Lung (tissue), 12 donors: ENCODE data around the gene OR52N2. TPM values are rescaled to one million over a fixed set of nuclear protein-coding genes. Genes with fewer than 3 reads are reported as not detected.

Experiments
- ATAC-seq: fragments of 200-7000 bp; cut with Tn5 transposase; one replicate; pipeline ENCODE4 v1.9.1; 2020; ENCODE audit warnings: moderate number of reproducible peaks; ENCODE audit not compliant: insufficient read depth, low FRiP score
- DNase-seq, 3 donors: peaks; one replicate each; pipeline ENCODE4 v3.0.0-alpha.2; 2013 to 2017
- H3K27ac ChIP-seq, 2 donors: one replicate each; pipeline ENCODE4 v1.5.1; 2013; ENCODE audit warnings: mild to moderate bottlenecking in 2 of 2, moderate library complexity in 2 of 2, control low read depth in 1 of 2, inconsistent platforms in 1 of 2, low read depth in 1 of 2, low read length in 1 of 2
- H3K27me3 ChIP-seq, 3 donors: one replicate each; pipeline ENCODE4 v1.5.1; 2013; ENCODE audit warnings: low read length in 2 of 3; ENCODE audit not compliant: control insufficient read depth in 3 of 3, insufficient read depth in 3 of 3
- H3K36me3 ChIP-seq, 4 donors: one replicate each; pipeline ENCODE4 v1.5.1; 2013; ENCODE audit warnings: low read length in 4 of 4, mild to moderate bottlenecking in 1 of 4, moderate library complexity in 1 of 4; ENCODE audit not compliant: control insufficient read depth in 4 of 4, insufficient read depth in 4 of 4
- H3K4me1 ChIP-seq, 5 donors: one replicate each; pipeline ENCODE4 v1.5.1; 2013; ENCODE audit warnings: low read length in 5 of 5, mild to moderate bottlenecking in 2 of 5, moderate library complexity in 1 of 5; ENCODE audit not compliant: control insufficient read depth in 5 of 5, insufficient read depth in 5 of 5
- H3K4me3 ChIP-seq: one replicate; pipeline ENCODE4 v1.5.1; 2013; ENCODE audit warnings: mild to moderate bottlenecking, control low read depth, moderate library complexity
- H3K9ac ChIP-seq, 2 donors: one replicate each; pipeline ENCODE4 v1.5.1; 2013; ENCODE audit warnings: low read length in 2 of 2, control low read depth in 1 of 2; ENCODE audit not compliant: insufficient read depth in 1 of 2
- H3K9me3 ChIP-seq, 4 donors: one replicate each; pipeline ENCODE4 v1.5.1; 2013; ENCODE audit warnings: low read length in 3 of 4, mild to moderate bottlenecking in 1 of 4, moderate library complexity in 1 of 4; ENCODE audit not compliant: control insufficient read depth in 4 of 4, insufficient read depth in 3 of 4
- CTCF ChIP-seq: IDR thresholded peaks from 2 replicates; pipeline ENCODE4 v1.5.1; 2012; ENCODE audit warnings: mild to moderate bottlenecking; ENCODE audit errors: control extremely low read depth, extremely low read depth
- WGBS, 2 donors: extraction: QIAGEN DNeasy Blood & Tissue Kit; methylation state at CpG; one replicate each; pipeline ENCODE4 v1.1.7; 2013; 5-methylcytosine and 5-hydroxymethylcytosine counted together
- polyA plus RNA-seq, 2 donors: library from polyadenylated mRNA; stranded (reverse); fragments of 200-250 nt; gene quantifications; one replicate each; pipeline ENCODE4 v1.2.1, GENCODE V29; 2013
- total RNA-seq, 2 donors: library from RNA; depleted of rRNA in 1 of 2; stranded (reverse); fragments of >200 nt in 1 of 2; gene quantifications; one replicate each; pipeline ENCODE4 v1.2.1, GENCODE V29; 2014 to 2021
- donor health status: control.
- donor health status: control.
- donor health status: Bipolar disorder and iron deficiency.
- donor health status: healthy.
- donor health status: DM: yes; HTN: yes; CAD: no.

The OR52N2 gene
- total and polyA plus RNA-seq, 4 donors, result 0.06 TPM; not detected in 3

DNA sequence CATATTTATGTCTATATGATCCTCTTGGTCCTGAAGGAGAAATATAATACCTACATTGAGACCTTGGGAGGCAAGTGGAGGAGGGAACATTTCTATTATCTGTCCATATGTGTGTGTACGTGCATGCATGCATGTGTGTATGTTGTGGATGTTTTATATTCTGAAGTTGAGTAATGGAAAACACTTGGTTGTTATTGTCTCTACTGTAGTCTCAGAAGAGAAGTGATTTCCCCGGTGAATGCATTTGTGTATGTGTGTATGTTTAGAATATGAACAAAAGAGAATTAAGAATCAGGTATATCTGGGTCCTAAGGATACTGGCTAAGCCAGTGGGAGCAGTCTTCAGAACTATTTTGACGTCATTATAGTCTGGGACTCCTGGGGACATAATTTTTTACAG, 17.6 kb upstream of the OR52N2 start, which contains the start of gene OR52N1:
TSS of gene OR52N1 (minus strand) at position 101 of the 400 bp plus-strand sequence. CDS start 2,449 bp downstream, outside the sequence.
- H3K27ac ChIP-seq, result no peak within 1 kb of the TSS
- H3K36me3 ChIP-seq, result no peaks in the 10 kb centered on the region
- no peak within 1 kb of the TSS for H3K9ac ChIP-seq
- no peaks in the 10 kb centered on the region for H3K27me3 ChIP-seq
- TF ChIP-seq CTCF, result no peak
- no peaks in the 10 kb centered on the region for H3K4me1 ChIP-seq
- ATAC-seq (no peak), DNase-seq (no peak)
- no peak within 1 kb of the TSS for H3K4me3 ChIP-seq
- 79 to 94% methylated on average over 3 of the region's 3 CpGs for WGBS, 2 donors
- no peaks in the 10 kb centered on the region for H3K9me3 ChIP-seq

GRCh38 chr11:5796541-5796940, 12.2 kb upstream of the OR52N2 start:
- 91 to 92% methylated on average over 6 of the region's 6 CpGs for WGBS, 2 donors
- ATAC-seq, result no peak
- H3K4me1 ChIP-seq, result no peaks in the 10 kb centered on the region

DNA sequence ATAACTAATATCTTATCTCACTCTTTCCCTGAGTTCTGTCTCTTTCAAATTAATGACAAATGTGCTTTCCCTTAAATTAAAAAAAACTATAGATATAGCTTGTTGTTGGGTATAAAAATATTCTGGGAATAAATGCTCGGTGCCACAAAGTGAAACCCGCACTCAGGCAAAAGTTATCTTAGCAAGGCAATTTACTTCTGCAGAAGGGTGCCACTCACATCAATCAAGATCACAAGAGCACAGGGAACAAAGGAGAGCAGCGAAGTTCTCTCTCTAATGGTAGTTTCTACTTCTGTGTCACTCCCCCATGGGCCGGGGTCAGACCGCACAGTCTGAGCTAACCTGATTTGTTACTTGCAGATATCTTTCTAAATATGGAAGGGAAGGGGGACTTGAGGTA, 4.7 kb upstream of the OR52N2 start:
- Histone ChIP-seq H3K27me3 (no peaks in the 10 kb centered on the region), H3K4me3 (no peak overlapping the region), H3K36me3 (no peaks in the 10 kb centered on the region), H3K27ac (no peak overlapping the region), H3K4me1 (peaks cover 0 to 4% (median 0%) of the 10 kb centered on the region in 5 donors), H3K9me3 (peaks cover 0 to 4% (median 0%) of the 10 kb centered on the region in 4 donors), H3K9ac (no peak overlapping the region)
- no peak for TF ChIP-seq CTCF
- DNase-seq (no peak), ATAC-seq (no peak)
- 85 to 96% methylated on average over 5 of the region's 5 CpGs for WGBS, 2 donors

More at GRCh38 chr11:5796541-5796940, 12.2 kb upstream of the OR52N2 start:
- H3K27ac ChIP-seq, result no peak overlapping the region
- no peaks in the 10 kb centered on the region for H3K9me3 ChIP-seq
- H3K9ac ChIP-seq, result no peak overlapping the region
- TF ChIP-seq CTCF, result no peak
- H3K27me3 ChIP-seq, result no peaks in the 10 kb centered on the region
- H3K4me3 ChIP-seq, result no peak overlapping the region
- H3K36me3 ChIP-seq, result no peaks in the 10 kb centered on the region
- no peak for DNase-seq

GRCh38 chr11:5807580-5807979, 1.1 kb upstream of the OR52N2 start:
- DNase-seq (no peak), ATAC-seq (no peak)
- peaks cover 0 to 5% (median 0%) of the 10 kb centered on the region in 5 donors for H3K4me1 ChIP-seq
- no peak overlapping the region for H3K27ac ChIP-seq
- peaks cover 0 to 4% (median 0%) of the 10 kb centered on the region in 4 donors for H3K9me3 ChIP-seq
- WGBS, 2 donors, result 71 to 84% methylated on average over 10 of the region's 10 CpGs
- no peak overlapping the region for H3K9ac ChIP-seq
- no peak for TF ChIP-seq CTCF
- H3K36me3 ChIP-seq, result no peaks in the 10 kb centered on the region
- no peaks in the 10 kb centered on the region for H3K27me3 ChIP-seq
- H3K4me3 ChIP-seq, result no peak overlapping the region
